Measurements from ENCODE around the gene LMO7.

The LMO7 gene

GRCh38 chr13:75875450-75875849, 239.3 kb downstream of the LMO7 start:
- in situ Hi-C loops (cut with MboI; ENCODE audit: low sequenced_read_pairs): loop anchor here (10.0 kb wide), 1 partner anchor 1029 kb away; no protein-coding TSS in a partner anchor

DNA sequence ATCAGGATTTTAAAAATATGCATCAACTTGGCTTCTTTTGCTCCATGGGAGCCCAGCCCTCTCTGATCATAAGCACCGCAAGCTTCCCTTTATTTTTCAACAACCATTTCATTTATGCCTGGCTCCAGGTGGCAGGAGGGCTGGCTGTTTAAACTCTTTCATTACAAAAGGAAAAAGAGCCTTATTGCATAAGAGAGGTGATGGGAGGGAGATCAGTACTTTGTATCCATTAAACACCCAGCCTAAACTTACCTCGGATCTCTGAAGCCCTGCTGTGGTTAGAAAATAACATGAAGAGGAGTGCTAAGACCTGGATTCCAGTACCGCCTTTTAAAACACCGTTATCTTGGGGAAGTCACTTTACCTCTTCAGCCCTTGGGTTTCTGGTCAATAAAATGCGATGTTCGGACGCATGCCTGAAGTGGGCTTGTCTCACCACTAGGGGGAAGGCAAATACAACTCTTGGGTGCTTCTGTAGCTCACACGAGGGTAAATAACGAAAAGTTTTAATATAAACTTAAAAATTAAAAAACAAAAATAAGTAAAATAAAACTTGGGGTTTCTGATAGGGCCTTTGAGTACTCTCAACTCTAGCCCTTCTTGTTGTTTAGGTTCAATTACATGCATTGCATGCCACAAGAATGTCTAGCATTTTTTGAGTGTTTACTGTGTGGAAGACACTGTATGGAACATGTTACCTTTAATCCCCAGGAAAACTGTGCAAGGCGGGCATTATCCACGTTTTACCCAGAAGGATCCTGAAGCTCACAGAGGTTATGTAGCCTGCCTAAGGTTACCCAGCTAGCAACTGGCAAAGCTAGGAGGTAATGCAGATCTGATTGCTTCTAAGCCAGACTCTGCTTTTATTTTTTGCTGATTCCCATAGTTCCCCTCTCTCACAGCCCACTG, 240.3 kb downstream of the LMO7 start:
- in situ Hi-C loops (cut with MboI; ENCODE audit: low sequenced_read_pairs): loop anchor here (10.0 kb wide), 1 partner anchor 1028 kb away; no protein-coding TSS in a partner anchor

DNA sequence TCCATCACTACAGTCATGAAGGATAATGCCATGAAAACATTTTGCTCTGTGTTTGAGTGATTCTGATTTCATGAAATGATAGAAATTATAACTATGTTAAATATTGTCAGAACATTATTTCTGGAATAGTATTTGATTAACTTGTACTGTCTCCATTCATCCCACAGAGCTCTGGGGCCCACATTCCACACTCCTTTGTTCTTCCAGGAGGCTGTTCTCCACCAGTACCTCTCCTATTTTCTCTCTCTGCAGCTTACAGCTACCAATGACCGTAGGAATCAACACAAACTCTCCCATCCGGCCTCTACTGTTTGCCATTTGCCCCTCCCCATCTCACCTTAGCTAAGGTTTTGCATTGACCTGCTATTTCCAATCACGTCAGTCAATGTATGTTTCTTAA, 240.9 kb downstream of the LMO7 start:
- in situ Hi-C loops (cut with MboI; ENCODE audit: low sequenced_read_pairs): loop anchor here (10.0 kb wide), 1 partner anchor 1028 kb away; no protein-coding TSS in a partner anchor

DNA sequence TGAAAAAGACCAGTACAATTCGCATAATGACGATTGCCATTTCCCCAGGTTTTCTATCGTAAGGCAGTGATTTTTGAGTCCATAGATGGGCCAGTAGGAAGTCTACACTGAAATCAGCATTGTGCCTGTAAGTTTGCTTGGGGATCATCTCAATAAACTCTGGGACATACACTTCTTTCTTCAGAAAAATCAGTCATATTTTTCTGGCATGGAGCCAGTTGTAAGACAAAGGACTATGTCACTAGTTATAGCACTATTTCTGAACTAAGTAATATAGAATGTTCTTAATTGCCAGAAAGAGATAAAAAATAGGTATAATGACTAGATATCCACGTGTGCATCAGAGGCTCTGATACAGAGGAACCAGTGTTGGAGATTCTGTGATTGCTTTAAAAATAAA, 243.5 kb downstream of the LMO7 start:
- in situ Hi-C loops (cut with MboI; ENCODE audit: low sequenced_read_pairs): loop anchor here (10.0 kb wide), 1 partner anchor 1025 kb away; no protein-coding TSS in a partner anchor

DNA sequence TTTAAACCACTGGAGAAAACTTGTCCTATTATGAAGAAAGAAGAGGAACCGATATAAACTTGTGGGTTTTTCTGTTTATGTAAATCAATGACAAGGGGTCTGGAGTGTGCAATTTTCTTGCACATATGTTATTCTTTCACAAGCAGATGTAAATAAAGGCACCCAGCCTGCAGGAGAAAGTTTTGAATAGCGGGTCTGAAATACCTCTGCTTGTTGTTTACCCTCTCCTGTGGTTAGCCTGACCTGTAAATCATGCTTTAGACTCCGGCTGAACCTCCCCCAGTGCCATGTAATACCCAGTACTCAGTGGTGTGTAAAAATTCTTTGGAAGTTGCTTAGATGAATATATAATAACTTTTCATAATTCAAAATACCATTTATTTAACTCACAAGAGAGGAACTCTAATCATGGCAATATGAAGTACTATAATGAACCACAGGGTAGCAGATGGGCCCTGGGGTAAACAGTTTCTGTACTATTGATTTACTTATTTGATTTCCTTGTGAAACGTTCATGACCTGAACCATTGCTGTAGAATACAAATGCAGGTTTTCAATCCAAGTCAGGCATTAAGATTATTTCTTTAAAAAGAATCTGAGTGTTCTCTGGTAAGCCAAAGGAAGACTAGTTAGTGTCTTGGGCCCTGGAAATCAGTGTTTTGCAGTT, 245.1 kb downstream of the LMO7 start:
- in situ Hi-C loops (cut with MboI; ENCODE audit: low sequenced_read_pairs): no loop called here

GRCh38 chr13:75882261-75882660, 246.1 kb downstream of the LMO7 start:
- in situ Hi-C loops (cut with MboI; ENCODE audit: low sequenced_read_pairs): no loop called here

- in situ Hi-C loops (cut with MboI; ENCODE audit: low sequenced_read_pairs): no loop called here
Measured at GRCh38 chr13:75889427-75889826, 253.3 kb downstream of the LMO7 start.

- in situ Hi-C loops (cut with MboI; ENCODE audit: low sequenced_read_pairs): no loop called here
Measured at GRCh38 chr13:75895168-75895567, 259.0 kb downstream of the LMO7 start.

GRCh38 chr13:75896271-75896670, 260.1 kb downstream of the LMO7 start:
- in situ Hi-C loops (cut with MboI; ENCODE audit: low sequenced_read_pairs): no loop called here

DNA sequence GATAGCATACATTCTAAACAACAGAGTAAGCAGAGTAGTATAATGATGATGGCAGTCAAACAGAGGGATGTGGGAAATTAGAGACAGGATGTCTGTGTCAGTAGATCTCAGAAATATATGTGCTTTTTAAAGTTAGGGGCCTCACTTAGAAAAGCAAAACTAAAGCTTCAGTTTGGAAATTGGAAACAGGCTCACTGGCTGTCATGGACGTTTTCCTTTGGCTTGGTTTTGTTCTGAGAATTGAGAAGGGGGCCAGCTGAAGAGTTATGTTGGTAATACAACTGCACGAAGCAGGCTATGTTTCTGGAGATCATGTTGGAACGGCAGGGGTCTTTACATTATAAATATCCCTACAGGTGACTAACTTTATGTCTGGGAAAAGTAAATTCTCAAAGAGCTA, 261.3 kb downstream of the LMO7 start:
- in situ Hi-C loops (cut with MboI; ENCODE audit: low sequenced_read_pairs): no loop called here

GRCh38 chr13:75901501-75901900, 265.4 kb downstream of the LMO7 start:
- in situ Hi-C loops (cut with MboI; ENCODE audit: low sequenced_read_pairs): no loop called here

DNA sequence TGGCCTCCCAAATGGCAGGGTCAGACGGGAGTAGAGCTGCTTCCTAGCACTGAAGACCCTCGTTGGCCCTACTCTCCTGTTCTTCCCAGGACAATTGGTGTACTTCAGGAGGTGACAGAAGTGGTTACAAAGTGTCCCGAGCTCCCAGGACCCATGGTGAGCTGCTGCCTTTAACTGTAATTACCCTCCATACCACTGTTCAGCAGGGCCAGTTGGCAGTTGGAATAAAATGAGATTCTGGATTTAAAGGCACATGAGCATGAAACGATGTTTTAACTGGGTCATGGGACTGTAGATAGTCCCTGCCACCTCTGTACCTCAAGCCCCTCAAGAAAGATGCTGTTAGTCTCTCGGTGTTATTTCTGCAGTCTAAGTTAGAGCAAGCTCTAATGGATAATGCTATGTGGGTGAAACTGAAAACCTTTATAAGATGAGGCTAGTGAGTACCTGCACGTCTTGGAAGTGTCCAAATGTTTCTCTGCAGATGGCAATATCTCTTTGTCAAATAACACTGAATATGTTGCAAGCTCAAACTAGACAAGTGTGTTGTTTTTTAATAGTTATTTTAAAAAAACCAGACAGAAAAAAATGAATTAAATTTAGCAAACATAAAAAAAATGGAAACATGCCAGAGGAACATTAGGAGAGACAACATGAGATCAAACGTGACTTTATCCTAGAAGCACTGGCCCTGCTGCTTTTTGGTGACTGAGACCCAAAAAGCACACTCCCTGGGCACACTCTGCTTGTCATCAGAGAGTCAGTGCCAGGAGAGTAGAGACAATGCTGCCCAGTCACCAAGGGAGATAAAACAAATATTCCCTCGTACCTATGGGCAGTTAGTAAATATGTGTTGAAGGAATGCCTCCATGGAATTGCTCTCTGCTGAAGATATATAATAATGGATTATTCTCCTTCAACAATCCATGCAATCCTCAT, 266.3 kb downstream of the LMO7 start:
- in situ Hi-C loops (cut with MboI; ENCODE audit: low sequenced_read_pairs): no loop called here

DNA sequence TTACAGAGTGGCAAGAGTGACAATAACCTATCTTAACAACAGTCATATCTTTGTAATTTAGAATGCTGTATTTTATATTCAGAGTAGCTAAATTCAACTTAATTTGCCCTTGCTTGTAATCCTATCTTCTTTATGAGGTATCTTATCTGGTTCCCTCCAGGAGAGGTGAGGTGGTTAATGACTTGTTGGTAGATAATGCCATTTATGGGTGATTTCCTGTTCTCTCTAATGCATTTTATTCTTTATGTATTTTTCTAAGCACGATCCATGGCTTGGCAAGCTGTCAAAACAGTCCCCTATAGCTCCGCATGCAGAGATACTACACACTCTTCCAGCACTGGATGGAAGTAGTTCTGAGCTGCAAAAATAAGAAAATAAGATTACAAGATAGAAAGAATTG, 267.9 kb downstream of the LMO7 start:
- in situ Hi-C loops (cut with MboI; ENCODE audit: low sequenced_read_pairs): no loop called here

DNA sequence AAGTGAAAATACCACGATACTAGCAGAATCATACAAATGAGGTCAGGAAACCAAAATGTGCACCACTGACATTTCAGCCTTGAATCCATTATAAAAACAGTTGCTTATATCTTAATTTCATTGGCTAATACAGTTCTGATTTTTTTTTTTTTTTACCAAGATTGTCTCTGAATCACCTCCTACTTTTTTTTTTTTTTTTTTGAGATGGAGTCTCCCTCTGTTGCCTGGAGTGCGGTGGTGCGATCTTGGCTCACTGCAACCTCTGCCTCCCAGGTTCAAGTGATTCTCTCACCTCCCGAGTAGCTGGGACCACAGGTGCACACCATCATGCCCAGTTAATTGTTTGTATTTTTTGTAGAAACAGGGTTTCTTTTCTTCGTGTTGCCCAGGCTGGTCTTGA, 270.2 kb downstream of the LMO7 start:
- in situ Hi-C loops (cut with MboI; ENCODE audit: low sequenced_read_pairs): no loop called here

DNA sequence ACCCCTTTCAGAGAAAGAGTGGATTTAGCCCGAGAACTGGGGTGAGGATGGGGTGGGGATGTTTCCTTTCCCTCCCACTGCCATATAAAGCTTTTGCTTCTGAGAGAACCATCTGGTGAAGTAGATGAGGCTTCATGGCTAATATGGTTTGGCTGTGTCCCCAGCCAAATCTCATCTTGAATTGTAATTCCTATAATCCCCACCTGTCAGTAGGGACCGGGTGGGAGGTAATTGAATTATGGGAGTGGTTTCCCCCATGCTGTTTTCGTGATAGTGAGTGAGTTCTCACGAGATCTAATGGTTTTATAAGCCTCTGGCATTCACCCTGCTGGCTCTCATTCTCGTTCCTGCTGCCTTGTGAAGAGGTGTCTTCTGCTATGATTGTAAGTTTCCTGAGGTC, 270.9 kb downstream of the LMO7 start:
- in situ Hi-C loops (cut with MboI; ENCODE audit: low sequenced_read_pairs): no loop called here

- in situ Hi-C loops (cut with MboI; ENCODE audit: low sequenced_read_pairs): no loop called here
Measured at GRCh38 chr13:75908141-75908540, 272.0 kb downstream of the LMO7 start.

Measured in HL-60/S4 treated with retinoic acid at 250 ng/mL for 4 days and 3 days (cell line).